B cell (primary cell): Measurements from ENCODE around the gene KCNE5. TPM values are rescaled to one million over a fixed set of nuclear protein-coding genes. Genes with fewer than 3 reads are reported as not detected.
"Not testable (repeated sequence)": the region's sequence is repeated elsewhere in the genome, so short reads cannot be mapped to it uniquely, and the experiment has no call there.

Experiments
- ATAC-seq: fragments of 200-7000 bp; cut with Tn5 transposase; one replicate; pipeline ENCODE4 v1.10.0; 2021; ENCODE audit warnings: low read depth, mild to moderate bottlenecking, moderate number of reproducible peaks, moderate library complexity
- CTCF ChIA-PET: fragments of 350-600 bp; sonication (Branson Sonifier 250); formaldehyde crosslinking; loops from one replicate; lab custom pipeline; 2021; ENCODE audit warnings: antibody characterized with exemption, inconsistent platforms; lab: Charles Lee
- POLR2A ChIA-PET: fragments of 350-600 bp; sonication (Branson Sonifier 250); formaldehyde crosslinking; loops from one replicate; lab custom pipeline; 2021; ENCODE audit warnings: antibody characterized with exemption; lab: Charles Lee
- DNase-seq: peaks from one replicate; pipeline ENCODE4 v3.0.0; 2013
- H2AFZ ChIP-seq: 2 replicates; pipeline ENCODE4 v1.6.1; 2012; ENCODE audit warnings: mild to moderate bottlenecking, low read depth, low read length; ENCODE audit not compliant: insufficient read depth, poor library complexity, severe bottlenecking
- H3K27ac ChIP-seq, 2 donors: 1 replicate in 1 of 2; 2 replicates in 1 of 2; pipeline ENCODE4 v1.5.1; 2012 to 2013; ENCODE audit warnings: low read length in 2 of 2, mild to moderate bottlenecking in 2 of 2, moderate library complexity in 1 of 2
- H3K27me3 ChIP-seq, 4 experiments: fragments of 200-600 bp in 1 of 4; sonication (generic) in 1 of 4; replicated peaks in 1 of 4; 1 replicate in 2 of 4; 2 replicates in 2 of 4; pipeline versions ENCODE4 v1.6.1 to v1.7.0; 2013 to 2016; ENCODE audit warnings: low read length in 3 of 4, mild to moderate bottlenecking in 2 of 4, mixed read lengths in 1 of 4, moderate library complexity in 1 of 4; ENCODE audit not compliant: insufficient read depth in 4 of 4, control insufficient read depth in 3 of 4; ENCODE audit errors: control extremely low read depth in 1 of 4
- H3K36me3 ChIP-seq, 2 experiments: replicated peaks in 1 of 2; 1 replicate in 1 of 2; 2 replicates in 1 of 2; pipeline versions ENCODE4 v1.6.1 to v1.7.1; 2013; ENCODE audit warnings: low read length in 1 of 2; ENCODE audit not compliant: insufficient read depth in 2 of 2, control insufficient read depth in 1 of 2; ENCODE audit errors: control extremely low read depth in 1 of 2, extremely low read depth in 1 of 2
- H3K4me1 ChIP-seq, 2 donors: fragments of 200-600 bp in 1 of 2; sonication (generic) in 1 of 2; 1 replicate in 1 of 2; 2 replicates in 1 of 2; pipeline versions ENCODE4 v1.5.1 to v1.6.1; 2013 to 2017; ENCODE audit warnings: low read length in 2 of 2; ENCODE audit not compliant: control insufficient read depth in 2 of 2, insufficient read depth in 2 of 2
- H3K4me2 ChIP-seq: replicated peaks from 2 replicates; pipeline ENCODE3; 2012; ENCODE audit warnings: mild to moderate bottlenecking, low read depth, low read length; ENCODE audit not compliant: poor library complexity, severe bottlenecking
- H3K4me3 ChIP-seq, 5 experiments: fragments of 200-600 bp in 1 of 5; sonication (generic) in 1 of 5; 1 replicate in 3 of 5; 2 replicates in 2 of 5; pipeline versions ENCODE4 v1.5.1 to v1.7.0; 2011 to 2016; ENCODE audit warnings: low read length in 4 of 5, mild to moderate bottlenecking in 4 of 5, low read depth in 2 of 5, control low read depth in 1 of 5, moderate library complexity in 1 of 5; ENCODE audit not compliant: insufficient read depth in 1 of 5; ENCODE audit errors: control extremely low read depth in 1 of 5, extremely low read depth in 1 of 5
- H3K79me2 ChIP-seq: fragments of 200-600 bp; sonication (generic); one replicate; pipeline ENCODE4 v1.6.0; 2016; ENCODE audit warnings: low read length; ENCODE audit not compliant: control insufficient read depth, insufficient read depth
- H3K9ac ChIP-seq: fragments of 200-600 bp; sonication (generic); 2 replicates; pipeline ENCODE4 v1.6.1; 2017; ENCODE audit warnings: mild to moderate bottlenecking, low read length, moderate library complexity
- H3K9me3 ChIP-seq, 3 donors: one replicate each; pipeline versions ENCODE4 v1.6.1 to v1.7.1; 2013; ENCODE audit warnings: low read length in 2 of 3; ENCODE audit not compliant: control insufficient read depth in 2 of 3, insufficient read depth in 1 of 3; ENCODE audit errors: control extremely low read depth in 1 of 3
- H4K20me1 ChIP-seq: 2 replicates; pipeline ENCODE4 v1.6.0; 2012; ENCODE audit warnings: mild to moderate bottlenecking, low read length; ENCODE audit not compliant: insufficient read depth, control insufficient read depth, poor library complexity, severe bottlenecking
- H3K27ac Mint-ChIP-seq: one replicate; pipeline ENCODE4 v1.8.0; 2021; ENCODE audit warnings: mixed read lengths
- H3K27me3 Mint-ChIP-seq: one replicate; pipeline ENCODE4 v1.8.0; 2021; ENCODE audit warnings: mixed read lengths
- H3K4me1 Mint-ChIP-seq: one replicate; pipeline ENCODE4 v1.8.0; 2021; ENCODE audit warnings: mixed read lengths
- H3K4me3 Mint-ChIP-seq: one replicate; pipeline ENCODE4 v1.8.0; 2021; ENCODE audit warnings: mixed read lengths
- H3K9me3 Mint-ChIP-seq: one replicate; pipeline ENCODE4 v1.8.0; 2022; ENCODE audit warnings: mixed read lengths; ENCODE audit not compliant: insufficient read depth
- CTCF ChIP-seq: fragments of 200-600 bp; IDR thresholded peaks from one replicate; pipeline ENCODE4 v1.8.0; 2022; ENCODE audit warnings: antibody characterized with exemption, mild to moderate bottlenecking
- EZH2 ChIP-seq: IDR thresholded peaks from 2 replicates; pipeline ENCODE4 v1.6.1; 2012; ENCODE audit warnings: borderline replicate concordance, low read depth, mild to moderate bottlenecking, moderate library complexity, low read length; ENCODE audit not compliant: insufficient read depth, poor library complexity, severe bottlenecking
- WGBS: methylation state at CpG from one replicate; pipeline ENCODE4 v1.1.5; 2013; ENCODE audit warnings: missing lambda C conversion rate; ENCODE audit not compliant: insufficient coverage; 5-methylcytosine and 5-hydroxymethylcytosine counted together
- intact Hi-C: fragments of 100-400 bp; cut with micrococcal nuclease; formaldehyde crosslinking; loops from one replicate; pipeline ENCODE4 v1.10.0; 2022
- polyA plus RNA-seq: library from polyadenylated mRNA; depleted of rRNA; stranded (reverse); fragments of >200 nt; gene quantifications from 2 replicates; pipeline ENCODE4 v1.2.3, GENCODE V29; 2012
- total RNA-seq, 2 donors: library from RNA; stranded (reverse); fragments of 120-200 nt in 1 of 2; gene quantifications; 1 replicate in 1 of 2; 2 replicates in 1 of 2; pipeline versions ENCODE4 v1.2.3 to v1.2.4, GENCODE V29; 2013 to 2022

KCNE5 gene
- total and polyA plus RNA-seq, 2 donors (not counting 1 experiment from before 2014, with no cell fraction given) = 0.32 TPM; not detected in 1

- peak overlapping the region; percentile 15 for H3K27ac Mint-ChIP-seq
- POLR2A ChIA-PET = no interaction called here
- H3K79me2 ChIP-seq = no peaks in the 10 kb centered on the region
Observed at GRCh38 chrX:109654516-109655109, 29.6 kb upstream of the KCNE5 start.

GRCh38 chrX:109644671-109645070 is 19.7 kb upstream of the KCNE5 start:
- intact Hi-C loops, H2AFZ ChIP-seq: not testable (repeated sequence)

More at GRCh38 chrX:109654516-109655109, 29.6 kb upstream of the KCNE5 start:
- DNase-seq (no peak), ATAC-seq (no peak)
- no peak overlapping the region for H3K4me3 ChIP-seq
- H3K9ac ChIP-seq = no peak overlapping the region
- no peaks in the 10 kb centered on the region for H3K9me3 Mint-ChIP-seq
- no peaks in the 10 kb centered on the region for H3K27me3 Mint-ChIP-seq
- TF ChIP-seq EZH2 (no peak), CTCF (no peak)
- CTCF ChIA-PET = interaction anchor here (1.1 kb wide), 1 partner anchor 53 kb away, joined by 3 read pairs; no protein-coding TSS in a partner anchor
- no peak overlapping the region for H3K4me2 ChIP-seq
- H3K4me3 Mint-ChIP-seq = no peak overlapping the region
- H3K27me3 ChIP-seq = no peaks in the 10 kb centered on the region
- H3K4me1 Mint-ChIP-seq = no peaks in the 10 kb centered on the region
- no peaks in the 10 kb centered on the region for H3K9me3 ChIP-seq
- intact Hi-C loops = no loop called here
- H3K4me1 ChIP-seq = no peaks in the 10 kb centered on the region
- 100% methylated on average over 2 of the region's 5 CpGs for WGBS
- H4K20me1 ChIP-seq = no peaks in the 10 kb centered on the region
- no peak overlapping the region for H3K27ac ChIP-seq
- H2AFZ ChIP-seq = no peak overlapping the region
- H3K36me3 ChIP-seq = peaks cover 2 to 14% of the 10 kb centered on the region in 2 experiments

More at GRCh38 chrX:109644671-109645070, 19.7 kb upstream of the KCNE5 start:
- H3K4me1 ChIP-seq, H3K27ac ChIP-seq, H3K27ac Mint-ChIP-seq, CTCF ChIA-PET, H3K27me3 ChIP-seq, H3K4me1 Mint-ChIP-seq, H3K27me3 Mint-ChIP-seq, H3K9me3 Mint-ChIP-seq, H3K4me3 ChIP-seq, H3K4me3 Mint-ChIP-seq, POLR2A ChIA-PET, H3K9me3 ChIP-seq, H3K79me2 ChIP-seq, H3K36me3 ChIP-seq, H3K4me2 ChIP-seq, DNase-seq, H4K20me1 ChIP-seq, H3K9ac ChIP-seq, ATAC-seq: not testable (repeated sequence)
- 94% methylated on average over 3 of the region's 19 CpGs for WGBS
